GM10266 (cell line): ENCODE measurements around the gene ESRRG.

Source experiments
- DNase-seq: peaks from one replicate; pipeline ENCODE4 v3.0.0; 2012; ENCODE audit errors: extremely low spot score
- TF ChIP-seq, protein P1 (sequence below): IDR thresholded peaks from 2 replicates; pipeline ENCODE4 v1.5.1; 2012; ENCODE audit warnings: mild to moderate bottlenecking, low read depth; ENCODE audit not compliant: control insufficient read depth, insufficient read depth; ENCODE audit errors: missing control alignments

The ESRRG gene

DNA sequence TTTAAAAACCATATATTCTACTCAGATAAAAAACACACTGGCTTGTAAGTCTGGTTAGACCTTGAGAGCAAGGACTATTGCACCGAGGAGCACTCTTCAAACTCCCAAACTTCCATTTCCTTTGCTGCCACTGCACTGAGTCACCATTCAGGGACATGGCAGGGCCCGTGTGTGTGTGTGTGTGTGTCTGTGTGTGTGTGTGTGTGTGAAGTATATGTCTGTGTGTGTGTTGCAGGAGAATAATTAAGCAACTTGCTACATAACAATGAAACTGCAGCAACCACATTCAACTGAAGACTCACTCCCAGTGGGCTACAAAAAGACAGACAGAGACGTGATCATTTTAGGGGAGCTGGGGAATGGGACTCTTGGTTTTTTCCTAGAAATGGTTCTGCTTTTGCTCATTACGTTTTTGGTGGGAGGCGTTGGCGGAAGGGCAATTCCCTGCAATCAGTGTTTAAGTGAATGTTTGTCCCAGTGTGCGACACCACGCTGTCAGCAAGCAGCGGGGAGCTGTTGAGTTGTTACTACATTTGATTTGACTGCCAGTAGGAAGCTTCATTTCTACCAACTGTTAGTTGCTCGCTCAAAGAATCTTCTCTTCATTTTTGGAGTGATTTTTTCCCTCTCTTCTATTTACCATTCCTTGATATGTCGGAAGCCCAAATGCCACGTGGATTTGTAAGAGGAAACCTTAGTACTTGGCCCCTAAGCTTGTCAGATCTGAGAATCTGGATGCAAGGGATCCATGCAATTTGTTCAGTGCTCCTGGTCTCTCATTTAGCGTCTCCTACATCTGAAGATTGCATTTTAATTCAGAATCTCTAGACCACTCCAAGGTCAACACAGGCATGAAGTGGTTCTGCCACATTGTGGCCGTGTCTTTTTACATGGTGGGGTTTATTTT, 36.1 kb downstream of the ESRRG start:
- DNase-seq, result no peak
- TF ChIP-seq, protein P1, sequence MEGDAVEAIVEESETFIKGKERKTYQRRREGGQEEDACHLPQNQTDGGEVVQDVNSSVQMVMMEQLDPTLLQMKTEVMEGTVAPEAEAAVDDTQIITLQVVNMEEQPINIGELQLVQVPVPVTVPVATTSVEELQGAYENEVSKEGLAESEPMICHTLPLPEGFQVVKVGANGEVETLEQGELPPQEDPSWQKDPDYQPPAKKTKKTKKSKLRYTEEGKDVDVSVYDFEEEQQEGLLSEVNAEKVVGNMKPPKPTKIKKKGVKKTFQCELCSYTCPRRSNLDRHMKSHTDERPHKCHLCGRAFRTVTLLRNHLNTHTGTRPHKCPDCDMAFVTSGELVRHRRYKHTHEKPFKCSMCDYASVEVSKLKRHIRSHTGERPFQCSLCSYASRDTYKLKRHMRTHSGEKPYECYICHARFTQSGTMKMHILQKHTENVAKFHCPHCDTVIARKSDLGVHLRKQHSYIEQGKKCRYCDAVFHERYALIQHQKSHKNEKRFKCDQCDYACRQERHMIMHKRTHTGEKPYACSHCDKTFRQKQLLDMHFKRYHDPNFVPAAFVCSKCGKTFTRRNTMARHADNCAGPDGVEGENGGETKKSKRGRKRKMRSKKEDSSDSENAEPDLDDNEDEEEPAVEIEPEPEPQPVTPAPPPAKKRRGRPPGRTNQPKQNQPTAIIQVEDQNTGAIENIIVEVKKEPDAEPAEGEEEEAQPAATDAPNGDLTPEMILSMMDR, result no peak

- TF ChIP-seq, protein P1, result no peak
- no peak for DNase-seq
These were observed 40.5 kb downstream of the ESRRG start for GRCh38 chr1:216682752-216683151.

DNA sequence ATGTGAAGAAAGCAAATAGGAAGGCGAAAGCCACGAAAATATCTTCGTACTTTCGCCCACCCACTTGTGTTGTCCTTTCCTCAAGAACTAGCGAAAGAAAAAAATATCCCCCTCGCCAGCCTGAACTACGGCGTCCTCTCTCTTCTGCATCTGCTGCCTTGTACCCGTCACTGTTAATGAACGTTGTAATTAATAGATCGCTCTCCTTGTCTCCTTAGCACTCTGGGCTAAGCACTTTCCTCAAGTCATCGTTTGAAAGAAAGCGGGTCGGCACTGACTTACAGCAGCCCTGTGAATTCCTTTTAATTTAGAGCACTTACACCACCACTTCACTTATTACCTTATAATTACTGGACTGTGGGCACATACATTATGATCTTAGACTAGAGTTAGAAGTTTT, 44.1 kb downstream of the ESRRG start:
- TF ChIP-seq, protein P1, result no peak
- DNase-seq, result no peak

DNA sequence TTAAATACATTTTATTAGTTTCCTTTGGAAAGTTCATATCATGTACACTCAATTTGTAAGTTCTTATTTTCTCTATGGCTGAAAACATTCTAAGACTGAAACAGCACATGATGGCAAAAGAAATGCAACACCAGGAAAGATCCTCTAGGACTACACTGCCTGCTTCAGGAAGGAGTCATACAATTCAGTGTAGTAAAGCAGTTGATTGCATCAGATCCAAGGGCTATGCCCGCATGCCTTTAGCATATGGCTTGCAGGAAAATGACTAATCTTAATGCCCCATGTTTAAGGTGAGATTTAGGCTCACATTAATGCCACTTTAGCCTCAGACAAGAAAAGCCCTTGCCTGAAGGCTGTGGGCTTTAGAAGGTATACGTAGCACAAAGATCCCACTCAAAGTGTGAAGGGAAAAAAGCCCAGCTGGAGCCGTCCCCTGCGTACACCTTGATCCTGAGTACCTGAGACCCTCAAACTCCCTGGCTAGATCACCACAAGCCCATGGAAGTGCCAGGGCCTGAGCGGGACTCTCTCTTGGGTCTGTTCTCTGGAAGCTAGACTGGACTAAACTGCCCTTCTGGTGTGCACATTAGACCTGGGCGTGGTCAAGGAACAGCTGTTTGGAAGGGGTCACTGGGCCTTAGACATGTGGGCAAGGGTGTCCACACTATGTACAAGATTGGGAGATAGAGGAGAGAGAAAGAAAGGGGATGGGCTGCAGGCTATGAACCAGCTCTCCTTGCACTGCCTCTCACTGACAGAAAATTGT, 52.9 kb downstream of the ESRRG start:
- TF ChIP-seq, protein P1, result no peak
- DNase-seq, result no peak

DNA sequence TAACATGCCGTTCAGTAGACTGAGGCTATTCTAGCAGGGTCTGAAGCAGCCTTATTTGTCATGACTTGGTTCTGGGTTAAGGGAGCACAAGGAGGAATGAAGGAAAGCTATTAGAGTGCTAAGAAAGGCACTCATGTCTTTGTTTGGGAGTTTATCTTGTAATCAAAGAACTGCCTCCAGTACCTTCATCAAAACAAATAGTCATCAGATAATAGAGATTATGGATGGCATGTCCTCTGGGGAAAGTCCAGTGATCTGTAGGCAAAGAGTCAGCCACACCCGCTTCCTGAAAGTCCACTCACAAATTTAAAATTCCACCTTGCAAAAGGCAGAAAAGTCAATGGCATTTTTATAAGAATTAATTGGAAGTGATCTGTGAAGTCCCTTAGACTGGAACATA, 56.8 kb downstream of the ESRRG start:
- TF ChIP-seq, protein P1, result no peak
- DNase-seq, result no peak

DNA sequence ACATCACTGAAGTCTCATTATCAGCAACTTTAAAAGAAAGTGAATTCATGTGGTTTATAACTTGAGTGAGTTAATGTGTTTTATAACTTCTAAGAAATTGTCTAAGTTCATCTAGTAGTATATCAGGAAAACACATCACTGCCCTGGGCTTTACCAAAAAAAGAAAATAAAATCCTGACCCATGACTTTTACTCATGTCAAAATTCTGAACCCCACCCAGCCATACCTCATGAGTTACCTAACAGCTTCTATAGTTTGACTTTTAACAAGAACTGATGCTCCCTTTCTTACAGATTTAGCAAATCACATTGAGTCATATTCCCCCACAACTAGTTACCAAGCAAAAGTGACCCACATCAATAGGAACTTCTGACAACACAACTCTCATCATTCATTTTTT, 57.4 kb downstream of the ESRRG start:
- DNase-seq, result no peak
- TF ChIP-seq, protein P1, result no peak

- TF ChIP-seq, protein P1, result no peak
- DNase-seq, result no peak
These were observed 57.8 kb downstream of the ESRRG start for GRCh38 chr1:216665406-216665805.
